IPS-20b (cell line): Measurements from ENCODE around the gene MCF2L2.

Experiments
- H3K27ac ChIP-seq: one replicate; pipeline ENCODE4 v1.5.1; 2013; ENCODE audit warnings: low read length
- H3K27me3 ChIP-seq: 2 replicates; pipeline ENCODE4 v1.6.1; 2013; ENCODE audit warnings: mild to moderate bottlenecking, low read length, inconsistent platforms; ENCODE audit not compliant: insufficient read depth
- H3K36me3 ChIP-seq: 2 replicates; pipeline ENCODE4 v1.6.1; 2013; ENCODE audit warnings: low read depth, mild to moderate bottlenecking, inconsistent platforms, low read length, moderate library complexity; ENCODE audit not compliant: insufficient read depth
- H3K4me1 ChIP-seq: 2 replicates; pipeline ENCODE4 v1.6.1; 2013; ENCODE audit warnings: mild to moderate bottlenecking, control low read depth, inconsistent platforms, low read length, moderate library complexity; ENCODE audit not compliant: insufficient read depth
- H3K4me3 ChIP-seq: 2 replicates; pipeline ENCODE4 v1.5.1; 2013; ENCODE audit warnings: mild to moderate bottlenecking, low read length, inconsistent platforms
- H3K9ac ChIP-seq: 2 replicates; pipeline ENCODE4 v1.6.1; 2013; ENCODE audit warnings: low read depth, mild to moderate bottlenecking, inconsistent platforms, low read length, moderate library complexity
- H3K9me3 ChIP-seq: 2 replicates; pipeline ENCODE4 v1.6.1; 2013; ENCODE audit warnings: mild to moderate bottlenecking, low read depth, low read length, inconsistent platforms; ENCODE audit not compliant: insufficient read depth

MCF2L2 gene

DNA sequence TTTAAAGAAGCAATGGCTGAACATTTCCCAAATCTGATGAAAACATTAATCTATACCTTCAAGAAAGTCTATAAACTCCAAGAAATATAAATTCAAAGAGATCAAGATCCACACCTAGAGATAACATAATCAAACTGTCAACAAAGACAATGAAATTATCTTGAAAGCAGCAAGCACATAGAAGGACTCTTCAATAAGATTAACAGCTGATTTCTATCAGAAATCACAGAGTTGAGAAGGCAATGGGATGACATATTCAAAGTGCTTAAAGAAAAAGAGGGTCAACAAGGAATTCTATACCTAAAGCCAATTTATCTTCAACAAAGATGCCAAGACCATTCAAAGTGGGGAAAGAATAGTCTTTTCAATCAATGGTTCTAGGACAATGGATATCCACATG lies 224.7 kb downstream of the MCF2L2 start:
- no peak overlapping the region for H3K9ac ChIP-seq
- no peak overlapping the region for H3K4me3 ChIP-seq
- H3K27ac ChIP-seq: no peak overlapping the region
- H3K27me3 ChIP-seq: no peaks in the 10 kb centered on the region
- peaks cover 15% of the 10 kb centered on the region; the same call in 1 of the 2 replicates for H3K9me3 ChIP-seq
- H3K4me1 ChIP-seq: no peaks in the 10 kb centered on the region
- H3K36me3 ChIP-seq: no peaks in the 10 kb centered on the region

DNA sequence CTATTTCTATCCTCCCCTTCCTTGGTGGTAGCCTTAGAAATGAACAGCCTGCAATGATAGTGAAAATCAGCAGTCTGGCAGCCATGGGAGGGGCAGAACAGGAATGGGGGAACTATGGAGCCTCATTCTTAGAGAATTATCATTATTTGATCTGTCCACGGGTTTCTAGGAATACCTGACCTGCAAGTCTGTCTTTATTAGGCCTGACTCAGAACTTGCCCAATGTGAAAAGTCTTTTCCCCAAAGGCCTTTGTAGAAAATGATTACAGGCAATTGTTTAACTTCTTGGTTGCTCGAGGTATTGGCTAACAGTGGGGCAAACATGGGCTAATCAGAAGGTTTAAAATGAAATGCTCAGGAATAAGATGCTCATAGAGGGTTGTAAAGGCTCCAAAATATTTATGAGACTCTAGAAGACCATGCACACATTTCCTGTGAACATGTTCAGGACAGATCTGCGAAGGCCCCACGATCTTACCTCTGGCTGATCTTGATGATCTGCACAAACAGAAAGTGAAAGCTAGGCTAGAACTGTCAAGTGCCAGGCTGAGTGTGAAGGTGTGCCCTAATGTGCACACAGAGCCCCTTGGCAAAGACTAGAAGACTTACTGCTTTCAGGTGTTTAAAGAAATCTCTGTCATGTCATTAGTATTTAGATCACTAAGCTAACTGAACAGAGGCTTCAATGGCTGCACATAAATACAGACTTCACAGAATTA lies 226.3 kb downstream of the MCF2L2 start:
- no peaks in the 10 kb centered on the region for H3K36me3 ChIP-seq
- no peak overlapping the region for H3K9ac ChIP-seq
- H3K9me3 ChIP-seq: peaks cover 12% of the 10 kb centered on the region; the same call in 1 of the 2 replicates
- no peaks in the 10 kb centered on the region for H3K27me3 ChIP-seq
- no peak overlapping the region for H3K27ac ChIP-seq
- H3K4me3 ChIP-seq: no peak overlapping the region
- H3K4me1 ChIP-seq: no peaks in the 10 kb centered on the region

DNA sequence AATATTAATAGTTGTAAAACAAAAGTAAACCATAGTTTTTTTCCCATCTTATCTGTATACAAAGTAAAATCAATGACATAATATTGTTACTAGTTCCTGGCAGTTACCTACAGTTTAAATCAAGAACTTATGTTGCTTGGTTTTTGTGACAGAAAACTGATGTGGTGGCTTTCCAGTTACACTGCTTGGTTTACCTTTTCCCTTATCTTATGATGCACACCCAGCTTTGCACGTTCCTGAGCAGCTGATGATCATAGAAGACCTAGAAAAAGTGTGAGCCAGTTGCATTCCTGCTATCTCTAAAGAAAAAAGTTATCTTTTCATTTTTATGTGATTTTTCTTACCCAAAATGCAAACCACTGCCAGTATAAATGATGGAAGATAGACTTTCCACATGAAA lies 229.5 kb downstream of the MCF2L2 start:
- Histone ChIP-seq H3K4me1 (no peaks in the 10 kb centered on the region), H3K27me3 (no peaks in the 10 kb centered on the region), H3K9ac (no peak overlapping the region), H3K27ac (no peak overlapping the region), H3K4me3 (no peak overlapping the region), H3K36me3 (no peaks in the 10 kb centered on the region), H3K9me3 (peaks cover 10% of the 10 kb centered on the region; the same call in 1 of the 2 replicates)

DNA sequence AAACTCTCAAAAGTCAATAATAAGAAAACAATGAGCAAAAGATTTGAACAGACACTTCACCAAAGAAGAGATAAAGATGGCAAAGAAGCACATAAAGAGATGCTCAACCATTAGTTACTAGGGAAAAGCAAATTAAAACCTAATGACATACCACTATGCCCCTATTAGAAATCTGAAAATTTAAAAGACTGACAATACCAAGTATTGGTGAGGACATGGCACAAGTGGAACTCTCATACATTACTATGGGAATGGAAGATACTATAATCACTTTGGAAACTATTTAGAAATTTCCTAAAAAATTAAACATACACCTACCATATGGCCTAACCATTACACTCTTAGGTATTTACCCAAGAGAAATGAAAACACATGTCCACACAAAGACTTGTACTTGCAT lies 230.7 kb downstream of the MCF2L2 start:
- no peaks in the 10 kb centered on the region for H3K27me3 ChIP-seq
- H3K36me3 ChIP-seq: no peaks in the 10 kb centered on the region
- H3K27ac ChIP-seq: no peak overlapping the region
- no peak overlapping the region for H3K9ac ChIP-seq
- no peaks in the 10 kb centered on the region for H3K4me1 ChIP-seq
- no peak overlapping the region for H3K4me3 ChIP-seq
- H3K9me3 ChIP-seq: no peaks in the 10 kb centered on the region

DNA sequence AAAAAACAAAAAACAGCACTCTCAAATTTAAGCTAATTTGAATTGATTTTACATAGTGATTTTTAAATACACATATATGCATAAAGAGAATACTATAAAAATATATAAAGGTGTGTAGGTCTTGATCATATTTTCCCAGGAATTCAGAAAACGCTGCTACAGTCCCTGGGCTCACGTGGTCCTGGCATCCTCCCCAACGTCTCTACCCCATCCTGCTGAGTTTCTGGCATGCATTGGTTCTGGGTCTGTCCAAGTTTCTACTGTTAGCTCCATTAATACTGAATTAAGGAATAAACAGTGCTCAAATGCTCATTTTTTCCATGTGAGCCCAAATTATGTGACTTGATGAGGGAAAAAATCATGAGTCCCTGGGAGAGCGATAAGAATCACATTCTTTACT lies 233.2 kb downstream of the MCF2L2 start:
- H3K27me3 ChIP-seq: no peaks in the 10 kb centered on the region

DNA sequence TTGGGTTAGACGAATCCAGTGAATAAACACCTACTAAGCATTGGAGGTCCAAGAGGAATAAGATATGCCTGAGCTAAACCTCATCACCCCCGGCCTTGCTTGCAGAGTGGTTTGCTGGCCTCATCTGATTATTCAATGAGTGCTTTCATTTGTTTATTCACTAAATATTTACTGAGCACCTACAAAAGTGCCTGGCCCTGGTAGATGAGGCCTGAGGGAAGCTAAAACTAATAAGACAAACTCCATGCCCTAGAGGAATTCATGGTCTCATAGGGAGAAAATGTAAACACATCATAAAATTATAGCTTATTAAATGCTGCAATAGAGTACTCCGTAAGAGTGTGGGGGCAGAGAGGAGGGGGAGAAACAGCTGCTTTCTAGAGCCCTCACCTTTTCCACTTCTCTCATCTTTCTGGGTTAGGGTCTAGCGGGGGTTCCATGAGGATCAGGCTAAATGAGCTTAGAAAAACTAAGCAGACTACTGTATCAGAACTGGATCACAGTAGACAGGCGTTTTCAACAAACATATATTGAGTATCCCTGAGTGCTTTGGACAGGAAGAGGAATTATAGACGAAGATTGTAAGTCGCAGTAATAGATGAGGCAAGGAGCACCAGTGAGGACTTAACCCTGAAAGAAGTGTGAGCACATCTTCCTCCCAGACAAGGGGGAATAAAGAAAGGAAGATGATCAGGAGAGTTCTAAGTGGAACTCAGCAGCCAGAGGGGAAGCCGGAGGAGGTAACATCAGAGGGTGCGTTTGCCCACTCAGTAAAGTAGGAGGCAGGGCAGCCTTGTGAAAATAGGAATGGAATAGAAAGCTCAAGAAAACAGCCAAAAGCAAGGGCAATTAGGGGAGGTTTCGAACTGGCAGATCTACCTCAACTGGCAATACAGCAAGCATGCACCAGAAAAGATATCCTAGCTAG lies 234.4 kb downstream of the MCF2L2 start:
- Histone ChIP-seq H3K4me3 (no peak overlapping the region), H3K9ac (no peak overlapping the region), H3K4me1 (0 out of 2 replicates have a peak, but pooled peaks cover 2% of the 10 kb centered on the region), H3K27me3 (no peaks in the 10 kb centered on the region), H3K27ac (no peak overlapping the region), H3K36me3 (no peaks in the 10 kb centered on the region), H3K9me3 (no peaks in the 10 kb centered on the region)

More for the DNA sequence above, 233.2 kb downstream of the MCF2L2 start:
- Histone ChIP-seq H3K9ac (no peak overlapping the region), H3K4me1 (no peaks in the 10 kb centered on the region), H3K4me3 (no peak overlapping the region), H3K9me3 (no peaks in the 10 kb centered on the region), H3K36me3 (no peaks in the 10 kb centered on the region), H3K27ac (no peak overlapping the region)

DNA sequence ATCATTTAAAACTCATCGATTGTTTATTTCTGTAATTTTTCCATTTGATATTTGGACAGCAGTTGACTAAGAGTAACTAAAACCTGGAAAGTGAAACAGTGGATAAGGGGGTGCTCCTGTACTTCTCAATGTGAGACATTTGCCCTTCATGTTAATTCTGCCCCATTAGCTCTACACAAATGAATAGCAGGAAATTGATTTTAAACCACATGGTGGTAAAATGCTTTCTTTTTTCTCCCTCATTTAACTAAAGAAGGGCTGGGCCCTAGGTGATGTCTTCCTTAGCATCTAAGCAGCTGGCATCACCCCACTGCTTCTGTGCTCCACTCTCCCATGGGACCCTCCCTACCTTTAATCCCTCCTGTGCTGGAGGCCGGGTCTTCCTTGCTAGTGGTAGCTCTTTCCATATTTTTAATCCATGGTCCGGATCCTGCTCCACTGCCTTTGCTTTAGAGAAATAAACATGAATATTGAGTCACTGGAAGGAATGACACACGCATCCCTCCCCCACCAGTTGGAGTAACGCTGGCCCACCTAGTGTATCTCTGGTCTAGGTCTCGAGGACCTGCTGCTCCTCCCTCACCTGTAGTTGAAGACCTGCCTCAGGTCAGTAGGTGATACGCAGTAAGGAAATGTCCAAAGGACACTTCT lies 235.6 kb downstream of the MCF2L2 start:
- Histone ChIP-seq H3K4me3 (no peak overlapping the region), H3K27ac (no peak overlapping the region), H3K27me3 (no peaks in the 10 kb centered on the region), H3K9ac (no peak overlapping the region), H3K4me1 (0 out of 2 replicates have a peak, but pooled peaks cover 2% of the 10 kb centered on the region), H3K9me3 (no peaks in the 10 kb centered on the region), H3K36me3 (no peaks in the 10 kb centered on the region)

DNA sequence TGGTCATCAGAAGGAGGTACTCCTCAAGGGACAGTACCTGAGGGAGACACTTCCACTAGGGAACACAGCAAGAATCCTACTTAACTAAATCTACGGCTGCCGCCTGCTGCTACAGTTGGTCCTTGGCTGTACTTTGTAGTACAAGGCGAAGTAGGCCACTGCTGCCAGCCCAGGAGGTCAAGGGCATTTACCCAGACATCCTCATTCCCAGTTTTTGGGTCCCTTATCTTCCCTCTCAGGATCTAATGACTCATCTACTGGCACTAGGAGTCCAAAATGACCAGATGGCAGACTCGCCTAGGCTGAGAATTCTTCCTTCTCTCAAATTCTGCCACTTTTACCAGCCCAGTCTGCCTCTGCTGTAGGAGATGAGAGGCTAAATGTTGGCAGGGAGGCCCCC lies 238.8 kb downstream of the MCF2L2 start:
- H3K4me1 ChIP-seq: 0 out of 2 replicates have a peak, but pooled peaks cover 2% of the 10 kb centered on the region
- H3K36me3 ChIP-seq: no peaks in the 10 kb centered on the region
- no peaks in the 10 kb centered on the region for H3K9me3 ChIP-seq
- H3K4me3 ChIP-seq: no peak overlapping the region
- no peaks in the 10 kb centered on the region for H3K27me3 ChIP-seq
- H3K9ac ChIP-seq: no peak overlapping the region
- no peak overlapping the region for H3K27ac ChIP-seq

DNA sequence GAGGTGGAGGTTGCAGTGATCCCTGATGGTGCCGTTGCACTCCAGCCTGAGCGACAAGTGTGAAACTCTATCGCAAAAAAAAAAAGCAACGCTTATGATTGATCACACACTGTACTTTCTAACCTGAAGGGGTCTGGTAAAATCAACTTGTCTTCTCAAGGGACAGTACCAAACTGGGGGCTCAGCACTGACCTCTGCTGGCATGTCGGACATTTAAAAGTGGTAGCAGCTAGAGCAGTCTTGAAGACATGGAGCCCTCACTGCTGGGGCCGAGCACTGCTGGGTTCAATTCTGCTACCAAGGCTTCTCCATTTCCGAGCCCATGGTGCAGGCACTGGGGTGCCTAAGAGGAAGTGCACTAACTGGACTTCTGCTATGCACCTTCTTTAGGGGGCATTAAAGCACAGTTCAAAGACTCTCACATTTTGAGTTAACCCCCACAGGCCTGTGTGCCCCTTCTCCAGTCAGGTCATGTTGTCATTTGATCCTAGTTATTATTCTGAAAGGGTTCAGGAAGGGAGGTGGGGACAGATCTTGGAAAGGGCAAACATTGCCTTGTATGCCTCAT lies 239.4 kb downstream of the MCF2L2 start:
- Histone ChIP-seq H3K9ac (no peak overlapping the region), H3K4me3 (no peak overlapping the region), H3K9me3 (no peaks in the 10 kb centered on the region), H3K4me1 (0 out of 2 replicates have a peak, but pooled peaks cover 2% of the 10 kb centered on the region), H3K36me3 (no peaks in the 10 kb centered on the region), H3K27me3 (no peaks in the 10 kb centered on the region), H3K27ac (no peak overlapping the region)

DNA sequence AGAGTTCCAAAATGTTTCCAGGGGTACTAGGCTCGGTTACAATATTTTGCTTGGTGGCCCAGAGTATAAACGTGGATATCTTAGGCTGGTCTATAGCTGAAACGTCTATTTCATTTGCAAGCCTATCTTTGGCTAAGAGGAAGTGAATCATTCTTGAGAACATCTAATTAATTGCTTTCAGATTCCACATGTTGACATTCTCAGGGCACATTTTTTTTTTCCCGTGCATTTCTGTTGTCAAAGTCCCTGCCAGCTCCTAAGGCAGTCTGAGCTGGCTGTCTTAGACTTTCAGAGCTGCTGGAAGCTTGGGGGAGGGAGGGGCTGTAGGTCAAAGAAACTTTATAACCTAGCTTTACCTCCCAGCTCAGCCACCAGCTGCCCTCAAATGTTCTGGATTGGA lies 242.7 kb downstream of the MCF2L2 start:
- H3K27ac ChIP-seq: no peak overlapping the region
- H3K9me3 ChIP-seq: no peaks in the 10 kb centered on the region
- no peak overlapping the region for H3K9ac ChIP-seq
- no peaks in the 10 kb centered on the region for H3K36me3 ChIP-seq
- H3K27me3 ChIP-seq: peaks cover 8% of the 10 kb centered on the region
- H3K4me1 ChIP-seq: 0 out of 2 replicates have a peak, but pooled peaks cover 2% of the 10 kb centered on the region
- no peak overlapping the region for H3K4me3 ChIP-seq
